Body of pancreas (tissue), 4 donors: ENCODE results near the gene IDI2.

Experiments used
- CTCF ChIP-seq, 7 experiments: fragments of 450-650 bp in 4 of 7; fragments of 200-600 bp in 3 of 7; sonication (generic) in 3 of 7; IDR thresholded peaks; one replicate each; pipeline ENCODE4 v1.5.1; 2016 to 2019; ENCODE audit warnings: antibody characterized with exemption in 7 of 7
- POLR2A ChIP-seq, 3 donors: fragments of 450-650 bp; IDR thresholded peaks; one replicate each; pipeline ENCODE4 v1.6.1; 2016; ENCODE audit warnings: antibody characterized with exemption in 3 of 3, mild to moderate bottlenecking in 2 of 3

- TF ChIP-seq CTCF (IDR thresholded peaks at IDR 0.05) (no peak), POLR2A (IDR thresholded peaks at IDR 0.05) (no peak)
Observed at GRCh38 chr10:1035201-1035600, 9.5 kb upstream of the IDI2 start.
